Dermis microvascular lymphatic vessel endothelial cell (primary cell): ENCODE data around the gene TUBB3. TPM values are rescaled to one million over a fixed set of nuclear protein-coding genes. Genes with fewer than 3 reads are reported as not detected.

ENCODE experiments used
- DNase-seq, 2 donors: peaks; one replicate each; pipeline versions ENCODE4 v3.0.0 to v3.0.0-alpha.2; 2010; ENCODE audit warnings: low read depth in 2 of 2
- total RNA-seq: library from RNA; depleted of rRNA; stranded (reverse); fragments of >200 nt; gene quantifications from 2 replicates; pipeline ENCODE4 v1.2.1, GENCODE V29; 2014

The TUBB3 gene
- total RNA-seq, 1 donor from 2014 or later, result 137 TPM

- no peak for DNase-seq
Observed at GRCh38 chr16:89936981-89937380, 13.8 kb downstream of the TUBB3 start.

- DNase-seq, result no peak
Observed at GRCh38 chr16:89938175-89938885, 15.2 kb downstream of the TUBB3 start.

- DNase-seq, result no peak
Observed at GRCh38 chr16:89944773-89945172, 21.6 kb downstream of the TUBB3 start.

- no peak for DNase-seq
Observed at GRCh38 chr16:89945654-89946053, 22.5 kb downstream of the TUBB3 start.

- no peak for DNase-seq
Observed at GRCh38 chr16:89946515-89946914, 23.4 kb downstream of the TUBB3 start.

- DNase-seq, result no peak
Observed at GRCh38 chr16:89949121-89949742, 26.1 kb downstream of the TUBB3 start.

- DNase-seq, result no peak
Observed at GRCh38 chr16:89949756-89950155, 26.6 kb downstream of the TUBB3 start.

- DNase-seq, result no peak
Observed at GRCh38 chr16:89951509-89951908, 28.4 kb downstream of the TUBB3 start.

GRCh38 chr16:89952049-89952448 lies 28.9 kb downstream of the TUBB3 start:
- DNase-seq, result no peak

- DNase-seq, result no peak
Observed at GRCh38 chr16:89952551-89952950, 29.4 kb downstream of the TUBB3 start.

GRCh38 chr16:89953671-89954406 lies 30.7 kb downstream of the TUBB3 start:
- DNase-seq, result no peak

- no peak for DNase-seq
Observed at GRCh38 chr16:89954462-89954861, 31.3 kb downstream of the TUBB3 start.

- no peak for DNase-seq
Observed at GRCh38 chr16:89955001-89955685, 32.0 kb downstream of the TUBB3 start.

GRCh38 chr16:89956505-89957215 lies 33.5 kb downstream of the TUBB3 start:
- DNase-seq, result no peak

- DNase-seq, result no peak
Observed at GRCh38 chr16:89957216-89957785, 34.2 kb downstream of the TUBB3 start.

- DNase-seq, result peak in 1 of 2 donors; percentile 44
Observed at GRCh38 chr16:89958068-89958467, 34.9 kb downstream of the TUBB3 start.

GRCh38 chr16:89958596-89958995 lies 35.5 kb downstream of the TUBB3 start:
- DNase-seq, result no peak

- no peak for DNase-seq
Observed at GRCh38 chr16:89960966-89961365, 37.8 kb downstream of the TUBB3 start.

GRCh38 chr16:89961920-89962319 lies 38.8 kb downstream of the TUBB3 start:
- DNase-seq, result no peak

- no peak for DNase-seq
Observed at GRCh38 chr16:89962754-89963498, 39.8 kb downstream of the TUBB3 start.
